ENCODE measurements around the gene STAT3. TPM values are rescaled to one million over a fixed set of nuclear protein-coding genes. Genes with fewer than 3 reads are reported as not detected.

The STAT3 gene
- total and polyA plus RNA-seq, 9 of the 15 experiments (the other 6 are each of a cell fraction or from before 2014, with no cell fraction given) = 90.0 to 179 (median 114) TPM

GRCh38 chr17:42266918-42267766 lies 121.1 kb downstream of the STAT3 start (continued):
- TF ChIP-seq E2F8 (IDR thresholded peaks at IDR 0.05; ENCODE audit: low read depth, partially characterized antibody) (peak; percentile 70), HDAC1 (IDR thresholded peaks at IDR 0.05) (peak in 1 of 2 experiments; percentile 65; a peak in 3 of 4 replicates), CREB1 (IDR thresholded peaks at IDR 0.05) (peak; percentile 98), CREB1 (CRISPR knock-in tag; IDR thresholded peaks at IDR 0.05) (peak; percentile 93), ZNF175 (CRISPR knock-in tag; IDR thresholded peaks at IDR 0.05; ENCODE audit: low read depth) (0 out of 2 replicates have a peak, but pooled peaks have one; percentile 76), ZNF766 (CRISPR knock-in tag; conservative IDR thresholded peaks at IDR 0.05) (peak; percentile 62; the same call in 1 of the 2 replicates), MITF (IDR thresholded peaks at IDR 0.05) (0 out of 2 replicates have a peak, but pooled peaks have one; percentile 47), ZMIZ1 (IDR thresholded peaks at IDR 0.05; ENCODE audit: low read depth in 2 of 2, low read length in 2 of 2) (peak in 1 of 2 experiments; percentile 50; a peak in 1 of 4 replicates), BCOR (IDR thresholded peaks at IDR 0.05) (peak; percentile 36; the same call in 1 of the 2 replicates), SMARCA4 (IDR thresholded peaks at IDR 0.05) (peak; percentile 96), ZHX1 (conservative IDR thresholded peaks at IDR 0.05; ENCODE audit: low read length) (no peak), PHB2 (IDR thresholded peaks at IDR 0.05; ENCODE audit: low read depth) (0 out of 2 replicates have a peak, but pooled peaks have one; percentile 56), MLLT1 (IDR thresholded peaks at IDR 0.05) (peak; percentile 7 to 19; a peak in 2 of 4 replicates)
